Measurements from ENCODE around the gene TBCK.
A peak's percentile ranks its signal among the peaks of the same experiment; 100 is the strongest.
"Not testable (repeated sequence)": the region's sequence is repeated elsewhere in the genome, so short reads cannot be mapped to it uniquely, and the experiment has no call there.

TBCK gene

GRCh38 chr4:106284227-106284626 is 31.8 kb downstream of the TBCK start:
- no peak for DNase-seq

GRCh38 chr4:106277140-106277675 is 38.8 kb downstream of the TBCK start:
- DNase-seq = no peak

DNA sequence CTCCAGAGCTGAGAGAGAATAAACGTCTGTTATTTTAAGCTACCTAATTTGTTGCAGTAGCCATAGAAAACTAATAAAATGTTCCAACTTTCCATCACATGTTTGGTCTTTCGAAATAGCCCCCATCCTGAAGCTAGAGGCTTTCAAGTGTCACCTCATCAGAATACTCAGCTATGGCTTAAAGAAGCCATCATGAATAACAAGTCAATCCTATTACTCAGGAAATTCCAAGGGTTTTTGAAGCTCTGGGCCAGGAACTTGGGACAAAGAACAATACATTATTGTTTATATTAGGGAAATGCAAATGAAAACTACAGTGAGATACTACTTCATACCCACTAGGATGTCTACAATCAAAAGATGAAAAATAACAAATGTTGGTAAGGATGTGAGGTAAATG is 42.2 kb downstream of the TBCK start:
- DNase-seq = no peak

DNA sequence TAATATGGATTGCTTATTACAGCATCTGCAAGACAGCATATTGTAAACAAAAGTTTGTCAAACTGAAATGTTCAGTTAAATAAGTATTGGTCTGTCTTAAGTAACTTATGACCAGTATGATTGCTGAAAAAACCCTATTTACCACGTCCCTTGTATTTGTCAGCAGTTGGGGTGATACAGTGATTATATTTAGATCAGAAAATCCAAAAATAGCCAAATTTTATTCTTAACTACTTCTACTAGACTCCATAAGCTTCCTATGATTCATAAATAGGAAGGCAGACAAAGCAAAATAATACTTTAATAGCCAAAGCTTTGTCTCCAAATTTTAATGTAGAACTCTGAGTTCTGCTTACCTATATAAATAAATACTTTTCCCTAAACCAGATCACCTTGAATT is 45.3 kb downstream of the TBCK start:
- no peak for DNase-seq

- no peak for DNase-seq
Observed at GRCh38 chr4:106269711-106270110, 46.3 kb downstream of the TBCK start.

- no peak for DNase-seq
Observed at GRCh38 chr4:106268786-106269185, 47.2 kb downstream of the TBCK start.

DNA sequence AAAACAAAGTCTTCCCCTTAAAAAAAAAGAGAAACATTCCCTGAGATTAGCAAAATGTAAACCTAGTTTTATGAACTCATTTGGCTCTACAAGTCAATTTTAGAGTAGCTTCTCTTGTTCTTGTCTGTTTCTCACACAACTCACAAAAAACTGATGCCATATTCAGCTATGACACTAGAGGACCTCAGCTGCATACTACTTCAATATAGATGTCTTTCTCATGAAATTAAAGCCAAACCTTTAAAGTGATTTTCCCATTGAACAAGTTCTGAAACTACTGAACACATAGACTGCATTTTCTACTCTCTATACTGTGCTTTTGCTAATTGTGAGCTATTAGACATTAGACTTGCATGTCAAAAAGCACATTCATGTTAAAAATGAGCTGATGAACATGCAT is 49.8 kb downstream of the TBCK start:
- DNase-seq = peak; percentile 21

GRCh38 chr4:106264331-106264728 is 51.7 kb downstream of the TBCK start:
- DNase-seq = no peak

DNA sequence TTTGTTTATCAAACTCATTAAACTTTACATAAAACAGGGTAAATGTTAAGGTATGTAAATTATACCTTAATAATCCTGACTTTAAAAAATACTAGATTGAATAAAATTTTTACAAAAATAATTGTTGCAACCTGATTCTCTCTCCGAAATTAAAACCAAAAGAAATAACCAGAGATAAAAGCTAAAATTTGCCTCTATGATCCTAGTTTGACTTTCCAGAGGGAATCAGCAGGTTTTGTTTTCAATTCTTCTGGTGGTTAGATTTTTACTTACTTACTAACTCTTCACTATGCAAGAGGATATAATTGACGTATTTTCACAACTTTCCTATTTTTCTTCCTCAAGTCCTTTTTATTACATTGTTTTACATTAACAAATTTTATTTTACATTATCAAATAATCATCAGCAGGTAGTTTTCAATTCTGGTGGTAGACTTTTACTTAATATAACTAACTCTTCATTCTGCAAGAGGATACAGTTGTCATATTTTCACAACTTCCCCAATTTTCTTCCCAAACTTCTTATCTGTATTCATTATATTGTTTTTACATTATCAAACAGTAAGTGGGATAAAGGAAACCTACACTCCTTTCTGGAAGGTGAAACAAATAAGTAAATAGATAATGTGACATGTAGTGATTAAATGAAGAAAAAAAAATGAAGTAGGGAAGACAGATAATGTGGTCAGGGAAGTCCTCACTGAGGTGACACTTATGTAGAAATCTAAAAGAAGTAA is 52.2 kb downstream of the TBCK start:
- no peak for DNase-seq

DNA sequence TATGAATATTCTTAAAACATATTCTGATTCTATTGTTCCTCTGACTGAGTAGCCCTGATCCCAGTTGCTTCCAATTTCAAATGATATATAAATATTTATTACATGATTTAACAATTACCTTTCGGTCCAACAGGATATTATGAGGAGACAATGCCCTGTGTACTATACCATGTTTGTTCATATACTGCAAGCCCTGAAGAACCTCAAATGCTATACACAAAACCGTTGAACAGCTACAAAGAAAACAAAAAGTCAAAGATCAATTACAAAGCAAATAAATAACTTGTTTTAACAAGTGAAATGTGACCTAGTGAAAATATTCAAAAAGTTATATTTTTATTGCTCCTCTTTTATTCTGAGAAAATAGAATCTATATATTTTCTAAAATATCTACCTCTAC is 54.0 kb downstream of the TBCK start:
- no peak for DNase-seq

- DNase-seq = no peak
Observed at GRCh38 chr4:106258145-106259045, 57.6 kb downstream of the TBCK start.

DNA sequence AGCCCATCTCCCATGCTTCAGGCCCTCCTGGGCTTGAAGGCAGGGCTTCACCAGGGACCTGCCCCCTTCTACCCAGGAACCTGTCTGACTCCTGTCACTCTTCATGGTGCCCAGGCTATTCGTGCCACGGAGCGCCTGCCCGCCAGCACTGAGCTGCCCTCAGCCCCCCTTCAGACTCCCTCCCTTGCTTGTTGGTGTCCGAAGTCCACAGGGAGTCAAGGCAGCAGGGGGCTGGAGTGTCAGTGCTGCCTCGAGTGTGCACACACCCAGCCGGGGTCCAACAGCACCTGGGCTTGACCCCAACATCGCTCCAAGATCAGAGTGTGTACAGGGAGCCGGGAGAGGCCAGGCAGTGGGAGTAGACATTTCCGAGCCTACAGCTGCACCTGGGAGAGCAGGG is 59.8 kb downstream of the TBCK start:
- no peak for DNase-seq

- no peak for DNase-seq
Observed at GRCh38 chr4:106255195-106255594, 60.8 kb downstream of the TBCK start.

DNA sequence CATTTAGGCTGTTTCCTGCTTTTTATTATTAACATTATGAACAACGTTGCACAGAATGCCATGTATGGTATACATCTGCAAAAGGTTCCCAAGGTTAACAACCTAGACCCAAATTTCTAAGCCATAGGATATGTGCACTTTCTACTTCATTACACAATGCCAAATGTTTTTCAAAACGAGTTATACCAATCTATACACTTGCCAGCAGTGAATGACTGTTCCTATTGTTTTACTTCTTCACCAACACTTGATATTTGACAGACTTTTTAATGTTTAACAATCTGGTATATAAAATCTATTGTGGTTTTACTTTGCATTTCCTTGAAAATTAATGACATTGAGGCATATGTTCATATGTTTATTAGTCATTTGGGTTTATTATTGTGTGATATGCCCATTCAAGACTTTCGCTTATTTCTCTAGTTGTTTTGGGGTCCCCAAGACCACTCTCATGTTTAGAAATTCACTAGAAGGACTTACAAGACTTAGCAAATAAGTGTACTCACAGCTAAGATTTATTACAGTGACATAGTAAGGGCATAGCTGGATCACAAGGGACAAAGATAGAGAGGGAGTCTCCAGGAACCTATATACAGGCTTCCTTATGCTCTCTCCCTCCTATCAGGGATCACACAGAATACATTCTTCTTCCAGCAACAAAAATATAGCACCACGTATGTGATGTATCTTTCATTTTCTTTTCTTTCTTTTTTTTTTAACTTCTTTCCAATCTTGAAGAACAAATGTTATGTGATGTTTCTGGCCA is 62.5 kb downstream of the TBCK start:
- DNase-seq = no peak

DNA sequence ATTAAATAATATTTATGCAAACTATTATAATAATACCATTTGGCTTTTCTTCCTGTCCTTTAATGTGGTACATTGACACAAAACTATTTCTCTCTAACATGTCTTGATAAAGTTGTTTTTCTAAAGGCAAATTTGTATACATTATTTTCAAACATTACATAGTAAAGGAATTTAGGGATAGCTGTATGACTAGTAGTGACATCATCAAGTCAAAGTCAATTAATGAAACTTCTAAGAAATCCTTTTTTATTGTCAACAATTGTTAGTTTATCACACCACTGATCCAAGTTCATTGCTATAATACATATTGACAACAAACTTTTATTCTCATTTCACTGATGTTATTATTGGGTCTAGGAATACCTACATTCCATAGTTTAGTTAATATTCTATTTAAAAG is 68.4 kb downstream of the TBCK start:
- no peak for DNase-seq

- no peak for DNase-seq
Observed at GRCh38 chr4:106246441-106246840, 69.6 kb downstream of the TBCK start.

DNA sequence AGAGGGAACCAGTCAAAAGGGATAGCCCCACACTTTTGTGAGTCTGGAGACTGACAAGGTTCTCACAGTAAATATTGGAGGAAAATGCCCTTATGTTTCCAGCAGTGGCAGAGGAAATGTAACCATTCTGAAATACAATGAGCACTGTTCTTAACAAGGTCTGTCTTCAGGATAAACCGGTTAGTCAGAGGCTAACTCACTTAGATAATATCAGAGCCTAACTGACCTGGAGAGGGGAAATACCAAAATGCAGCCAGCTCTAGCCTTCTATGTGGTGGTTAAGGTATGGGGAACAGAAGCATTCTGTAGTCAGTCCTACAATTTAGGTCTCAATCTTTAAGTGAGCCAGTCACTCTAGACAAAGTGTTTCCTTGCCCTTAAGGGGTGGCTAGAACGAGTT is 70.8 kb downstream of the TBCK start:
- DNase-seq = no peak

DNA sequence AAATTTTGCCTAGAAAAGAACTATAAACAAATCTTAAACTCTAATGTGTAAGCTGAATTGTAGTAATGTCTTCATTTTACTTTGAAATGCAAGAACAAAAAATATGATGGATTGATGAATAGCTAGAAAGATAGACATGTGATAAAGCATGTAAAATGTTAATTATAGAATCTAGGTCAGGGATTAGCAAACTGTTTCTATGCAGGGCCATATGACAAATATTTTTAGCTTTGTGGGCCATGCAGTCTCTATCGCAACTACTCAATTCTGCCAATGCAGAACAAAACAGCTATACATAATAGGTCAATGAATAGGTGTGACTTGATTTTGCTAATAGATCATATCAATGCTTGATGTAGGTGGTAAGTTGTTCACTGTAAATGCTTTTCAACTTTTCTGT is 75.3 kb downstream of the TBCK start:
- no peak for DNase-seq

DNA sequence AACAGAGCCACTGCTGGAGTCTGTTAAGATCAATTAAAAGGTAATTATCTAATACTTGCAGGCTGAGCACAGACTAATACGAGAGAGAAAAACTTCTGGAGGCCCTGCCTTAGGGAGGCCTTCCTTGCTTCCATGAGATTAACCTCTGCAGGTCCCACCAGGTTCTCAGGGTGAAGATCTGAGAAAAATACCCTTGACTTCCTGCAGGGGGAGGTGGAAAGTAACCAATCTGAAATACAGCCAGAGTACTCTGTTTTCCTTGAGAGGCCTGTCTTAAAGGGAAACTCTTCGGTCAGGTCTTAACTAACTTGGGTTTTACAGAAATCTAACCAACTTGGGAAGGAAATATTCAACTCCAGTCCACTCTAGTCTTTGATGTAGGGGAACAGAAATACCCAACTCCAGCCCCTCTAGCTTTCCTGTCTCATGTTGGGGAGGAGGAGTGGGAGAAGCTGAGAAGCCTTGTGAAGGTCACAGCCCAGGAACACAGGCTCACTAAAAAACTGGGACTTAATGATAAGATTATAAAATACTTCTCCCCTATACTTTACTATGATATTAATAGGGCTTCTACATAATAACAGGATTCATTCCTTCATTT is 77.1 kb downstream of the TBCK start:
- DNase-seq = peak; percentile 6

DNA sequence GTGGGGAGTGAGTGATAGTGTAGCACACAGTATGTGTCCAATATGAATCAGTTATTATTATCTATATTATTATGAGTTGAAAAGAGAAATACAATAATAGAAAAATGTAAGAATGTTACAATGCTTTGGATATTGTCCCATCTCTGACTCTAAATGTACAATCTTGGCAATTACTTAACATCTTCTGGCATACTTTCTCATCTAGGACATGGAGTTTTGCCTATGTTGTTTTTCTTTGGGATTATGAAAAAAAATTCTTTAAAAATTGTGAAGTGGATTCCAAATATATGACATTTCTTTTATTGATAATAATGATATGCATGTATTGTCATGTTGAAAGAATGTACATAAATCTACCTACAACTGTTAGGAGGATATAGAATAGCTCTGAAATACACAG is 84.1 kb downstream of the TBCK start:
- DNase-seq = no peak

DNA sequence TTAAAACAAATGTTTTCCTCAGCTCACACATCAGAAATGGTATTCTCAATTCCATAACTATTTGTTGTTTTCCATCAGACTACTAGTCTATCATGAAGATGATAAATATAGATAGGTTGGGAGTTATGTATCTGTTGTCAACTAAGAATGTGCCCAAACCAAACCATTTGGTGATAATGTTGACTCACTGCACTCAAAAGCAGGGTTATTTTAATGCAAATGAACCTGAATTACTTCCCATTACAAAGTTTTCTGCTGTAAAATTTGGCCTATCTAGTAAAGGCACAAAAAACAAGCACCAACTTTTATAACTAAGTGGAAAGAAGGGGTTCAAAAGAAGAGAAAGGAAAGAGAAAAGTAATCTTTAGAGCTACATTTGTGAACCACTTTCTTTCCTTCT is 93.5 kb downstream of the TBCK start:
- no peak for DNase-seq

GRCh38 chr4:106213291-106213690 is 102.7 kb downstream of the TBCK start:
- not testable (repeated sequence) for DNase-seq

DNA sequence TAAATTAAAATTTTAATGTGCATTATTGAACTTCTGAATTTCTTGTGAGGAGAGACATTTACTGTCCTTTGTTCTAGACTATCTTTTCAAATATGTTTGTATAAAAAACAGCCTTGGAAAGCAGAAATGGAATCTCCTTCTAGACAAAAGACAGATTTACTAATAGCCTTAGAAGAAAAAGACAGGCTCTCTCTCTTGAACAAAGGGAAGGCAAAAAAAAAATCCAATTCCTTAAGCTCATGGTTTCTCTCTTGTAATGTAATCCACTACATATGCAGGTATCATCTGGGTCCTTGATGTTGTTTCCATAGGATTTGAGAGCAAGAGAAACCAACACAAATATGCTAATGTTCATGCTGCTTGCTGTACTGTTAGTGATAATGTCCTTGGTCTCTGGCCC is 106.0 kb downstream of the TBCK start:
- DNase-seq = no peak

All from NCI-H748 treated with DMSO at 0.1 percent for 48 hours (cell line).